ENCODE measurements around the gene CNTN2.

Gene CNTN2

GRCh38 chr1:205074513-205074912 lies 31.5 kb downstream of the CNTN2 start:
- DNase-seq, result no peak

GRCh38 chr1:205075642-205076155 lies 32.7 kb downstream of the CNTN2 start:
- DNase-seq, result no peak

GRCh38 chr1:205076245-205076761 lies 33.3 kb downstream of the CNTN2 start:
- no peak for DNase-seq

GRCh38 chr1:205077158-205077933 lies 34.3 kb downstream of the CNTN2 start:
- peak; percentile 8 for DNase-seq

- peak; percentile 30 for DNase-seq
Measured at GRCh38 chr1:205077934-205078311, 34.9 kb downstream of the CNTN2 start.

- no peak for DNase-seq
Measured at GRCh38 chr1:205082431-205082830, 39.4 kb downstream of the CNTN2 start.

GRCh38 chr1:205084360-205084759 lies 41.3 kb downstream of the CNTN2 start, which contains the start of gene TMEM81:
Gene TMEM81, minus strand, starts transcription at chr1:205084460. Its CDS starts 140 bp downstream, at chr1:205084320.
- no peak for DNase-seq

- peak; percentile 47 for DNase-seq
Measured at GRCh38 chr1:205088341-205088740, 45.3 kb downstream of the CNTN2 start.

GRCh38 chr1:205091043-205091740 lies 48.2 kb downstream of the CNTN2 start:
- DNase-seq, result no peak

- no peak for DNase-seq
Measured at GRCh38 chr1:205095422-205095821, 52.4 kb downstream of the CNTN2 start.

- no peak for DNase-seq
Measured at GRCh38 chr1:205098242-205098641, 55.2 kb downstream of the CNTN2 start.

GRCh38 chr1:205102404-205102803 lies 59.4 kb downstream of the CNTN2 start:
- DNase-seq, result no peak

GRCh38 chr1:205107327-205107726 lies 64.3 kb downstream of the CNTN2 start:
- DNase-seq, result no peak

- DNase-seq, result no peak
Measured at GRCh38 chr1:205108464-205108863, 65.5 kb downstream of the CNTN2 start.

- no peak for DNase-seq
Measured at GRCh38 chr1:205109269-205109668, 66.3 kb downstream of the CNTN2 start.

GRCh38 chr1:205109711-205110110 lies 66.7 kb downstream of the CNTN2 start:
- DNase-seq, result no peak

GRCh38 chr1:205111354-205111753 lies 68.3 kb downstream of the CNTN2 start:
- no peak for DNase-seq

GRCh38 chr1:205118752-205119151 lies 75.7 kb downstream of the CNTN2 start:
- DNase-seq, result no peak

- peak; percentile 98 for DNase-seq
Measured at GRCh38 chr1:205121660-205122488, 78.9 kb downstream of the CNTN2 start, which contains the start of gene RBBP5. Gene RBBP5, minus strand, starts transcription at chr1:205121978. Its CDS starts 105 bp downstream, at chr1:205121873.

GRCh38 chr1:205122489-205122882 lies 79.5 kb downstream of the CNTN2 start:
- DNase-seq, result no peak

GRCh38 chr1:205124726-205125125 lies 81.7 kb downstream of the CNTN2 start:
- DNase-seq, result no peak

GRCh38 chr1:205127646-205128045 lies 84.6 kb downstream of the CNTN2 start:
- DNase-seq, result no peak

Measured in fibroblast of skin of right biceps (primary cell).